Nephron progenitor cell (in vitro differentiated cells): ENCODE data around the gene DGKB.

ENCODE experiments used
- DNase-seq: peaks from one replicate; pipeline ENCODE4 v3.0.0; 2021
- H3K27ac Mint-ChIP-seq: 2 replicates; pipeline ENCODE4 v1.8.0; 2021; ENCODE audit warnings: mild to moderate bottlenecking, moderate library complexity, mixed read lengths
- H3K27me3 Mint-ChIP-seq: 2 replicates; pipeline ENCODE4 v1.8.0; 2021; ENCODE audit warnings: mild to moderate bottlenecking, low read depth, mixed read lengths; ENCODE audit not compliant: poor library complexity
- H3K36me3 Mint-ChIP-seq: 2 replicates; pipeline ENCODE4 v1.8.0; 2021; ENCODE audit warnings: low read depth, mixed read lengths
- H3K4me1 Mint-ChIP-seq: 2 replicates; pipeline ENCODE4 v1.8.0; 2021; ENCODE audit warnings: mixed read lengths
- H3K4me3 Mint-ChIP-seq: 2 replicates; pipeline ENCODE4 v1.8.0; 2021; ENCODE audit warnings: mild to moderate bottlenecking, moderate library complexity, mixed read lengths
- H3K9me3 Mint-ChIP-seq: 2 replicates; pipeline ENCODE4 v1.8.0; 2021; ENCODE audit warnings: mild to moderate bottlenecking, moderate library complexity, mixed read lengths
- CTCF ChIP-seq: fragments of 200-600 bp; sonication (generic); IDR thresholded peaks from 2 replicates; pipeline ENCODE4 v1.5.0; 2021; ENCODE audit warnings: antibody characterized with exemption

Gene DGKB

GRCh38 chr7:14776266-14776665 lies 126.3 kb downstream of the DGKB start:
- no peak for TF ChIP-seq CTCF
- peaks cover 23% of the 10 kb centered on the region for H3K9me3 Mint-ChIP-seq
- peaks cover 5% of the 10 kb centered on the region for H3K36me3 Mint-ChIP-seq
- H3K27ac Mint-ChIP-seq, result no peak overlapping the region
- H3K4me3 Mint-ChIP-seq, result no peak overlapping the region
- H3K4me1 Mint-ChIP-seq, result no peaks in the 10 kb centered on the region
- DNase-seq, result no peak
- H3K27me3 Mint-ChIP-seq, result peaks cover 5% of the 10 kb centered on the region

- Mint-ChIP-seq H3K27ac (no peak overlapping the region), H3K9me3 (peaks cover 23% of the 10 kb centered on the region), H3K27me3 (peaks cover 5% of the 10 kb centered on the region), H3K36me3 (peaks cover 5% of the 10 kb centered on the region), H3K4me3 (no peak overlapping the region), H3K4me1 (no peaks in the 10 kb centered on the region)
- DNase-seq, result no peak
- TF ChIP-seq CTCF, result no peak
Observed at GRCh38 chr7:14773729-14774271, 128.8 kb downstream of the DGKB start.

GRCh38 chr7:14770614-14771013 lies 131.9 kb downstream of the DGKB start:
- Mint-ChIP-seq H3K36me3 (peaks cover 2% of the 10 kb centered on the region), H3K27me3 (peaks cover 5% of the 10 kb centered on the region), H3K4me1 (no peaks in the 10 kb centered on the region), H3K9me3 (peaks cover 3% of the 10 kb centered on the region), H3K4me3 (no peak overlapping the region), H3K27ac (no peak overlapping the region)
- no peak for DNase-seq
- no peak for TF ChIP-seq CTCF

GRCh38 chr7:14769261-14769660 lies 133.3 kb downstream of the DGKB start:
- H3K27me3 Mint-ChIP-seq, result peaks cover 5% of the 10 kb centered on the region
- H3K9me3 Mint-ChIP-seq, result no peaks in the 10 kb centered on the region
- no peak for DNase-seq
- H3K36me3 Mint-ChIP-seq, result no peaks in the 10 kb centered on the region
- no peak overlapping the region for H3K27ac Mint-ChIP-seq
- H3K4me1 Mint-ChIP-seq, result no peaks in the 10 kb centered on the region
- H3K4me3 Mint-ChIP-seq, result no peak overlapping the region
- TF ChIP-seq CTCF, result no peak

- peaks cover 4% of the 10 kb centered on the region for H3K27me3 Mint-ChIP-seq
- no peak for DNase-seq
- H3K4me1 Mint-ChIP-seq, result no peaks in the 10 kb centered on the region
- H3K9me3 Mint-ChIP-seq, result no peaks in the 10 kb centered on the region
- H3K27ac Mint-ChIP-seq, result no peak overlapping the region
- H3K36me3 Mint-ChIP-seq, result no peaks in the 10 kb centered on the region
- H3K4me3 Mint-ChIP-seq, result no peak overlapping the region
- no peak for TF ChIP-seq CTCF
Observed at GRCh38 chr7:14767716-14768425, 134.7 kb downstream of the DGKB start.

GRCh38 chr7:14766747-14767146 lies 135.8 kb downstream of the DGKB start:
- no peak for TF ChIP-seq CTCF
- Mint-ChIP-seq H3K27ac (no peak overlapping the region), H3K27me3 (no peaks in the 10 kb centered on the region), H3K4me1 (no peaks in the 10 kb centered on the region), H3K4me3 (no peak overlapping the region), H3K9me3 (no peaks in the 10 kb centered on the region), H3K36me3 (no peaks in the 10 kb centered on the region)
- DNase-seq, result no peak
